ENCODE measurements around the gene MBNL1. TPM values are rescaled to one million over a fixed set of nuclear protein-coding genes. Genes with fewer than 3 reads are reported as not detected.

MBNL1 gene
- total RNA-seq, 1 experiment from 2014 or later, result 68.6 TPM

DNA sequence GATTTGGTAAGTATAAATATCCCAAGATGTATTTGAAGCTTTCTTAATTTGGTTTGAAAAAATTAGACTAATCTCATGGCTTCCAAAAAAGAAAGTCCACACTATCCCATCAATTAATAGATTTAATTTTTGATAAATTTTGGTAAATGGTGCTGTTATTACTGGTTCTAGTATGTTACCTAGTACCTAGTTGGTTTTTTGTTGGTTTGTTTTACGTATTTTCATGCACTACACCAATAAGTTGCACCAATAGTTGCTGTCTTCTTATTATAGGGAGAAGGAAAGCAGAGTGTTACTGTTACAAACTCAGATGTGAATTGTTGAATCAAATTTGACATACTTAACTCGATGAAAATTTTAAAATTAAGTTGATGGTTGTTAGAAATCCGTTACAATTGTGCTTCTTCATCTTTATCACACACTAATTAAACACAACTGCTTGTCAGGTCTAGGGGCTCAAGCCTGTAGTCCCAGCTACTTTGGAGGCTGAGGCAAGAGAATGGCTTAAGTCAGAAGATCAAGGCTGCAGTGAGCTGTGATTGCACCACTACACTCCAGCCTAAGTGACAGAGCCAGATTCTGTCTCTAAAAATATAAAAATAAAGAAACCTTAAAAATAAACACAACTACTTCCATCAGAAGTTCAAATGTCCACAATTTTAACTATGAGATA is 23.1 kb upstream of the MBNL1 start:
- H3K27ac Mint-ChIP-seq (ENCODE audit: unreplicated experiment), result no peak overlapping the region
- POLR2A ChIA-PET, result interaction anchor here (0.6 kb wide), 1 partner anchor 23 kb away, joined by 3 read pairs; the partner anchor contains the start of gene MBNL1

DNA sequence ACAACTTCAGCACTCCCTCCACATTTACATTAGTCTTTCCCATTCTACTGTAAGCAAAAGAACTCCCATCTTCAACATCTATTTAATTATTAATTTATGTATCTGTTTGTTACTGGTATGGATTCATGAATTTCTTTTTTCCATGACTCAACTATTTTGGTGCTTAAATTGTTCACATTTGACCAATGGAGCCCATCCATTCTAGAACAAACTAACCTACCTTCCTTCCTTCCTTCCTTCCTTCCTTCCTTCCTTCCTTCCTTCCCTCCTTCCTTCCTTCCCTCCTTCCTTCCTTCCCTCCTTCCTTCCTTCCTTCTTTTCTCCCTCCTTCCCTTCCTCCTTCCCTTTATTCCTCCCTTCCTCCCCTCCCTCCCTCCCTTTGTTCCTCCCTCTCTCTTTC is 16.8 kb upstream of the MBNL1 start:
- H3K9me3 Mint-ChIP-seq (ENCODE audit: unreplicated experiment), result no peaks in the 10 kb centered on the region
- Histone ChIP-seq H3K27me3 (replicated peaks; ENCODE audit: control insufficient read depth, insufficient read depth, low read length) (no peaks in the 10 kb centered on the region), H3K9me3 (no peaks in the 10 kb centered on the region), H3K4me3 (ENCODE audit: low read depth, low read length) (no peak overlapping the region), H3K4me1 (no peaks in the 10 kb centered on the region), H3K36me3 (ENCODE audit: control insufficient read depth, insufficient read depth, low read length) (no peaks in the 10 kb centered on the region)
- no peaks in the 10 kb centered on the region for H3K27me3 Mint-ChIP-seq (ENCODE audit: insufficient read depth, unreplicated experiment)
- no peaks in the 10 kb centered on the region for H3K36me3 Mint-ChIP-seq (ENCODE audit: insufficient read depth, unreplicated experiment)
- H3K4me3 Mint-ChIP-seq (ENCODE audit: unreplicated experiment), result no peak overlapping the region
- H3K4me1 Mint-ChIP-seq (ENCODE audit: low read depth, unreplicated experiment), result no peaks in the 10 kb centered on the region
- intact Hi-C loops (cut with micrococcal nuclease; ENCODE audit: unreplicated experiment), result no loop called here
- DNase-seq, result no peak
- H3K27ac Mint-ChIP-seq (ENCODE audit: unreplicated experiment), result no peak overlapping the region
- no peak for TF ChIP-seq CTCF (IDR thresholded peaks at IDR 0.05; ENCODE audit: insufficient read depth in 1 of 2, low read depth in 1 of 2, low read length in 1 of 2, severe bottlenecking in 1 of 2, unreplicated experiment in 1 of 2)
- no TSS peak for BruUV-seq (replicated peaks)
- POLR2A ChIA-PET, result no interaction called here
- CTCF ChIA-PET, result no interaction called here

More for the DNA sequence above, 23.1 kb upstream of the MBNL1 start:
- Histone ChIP-seq H3K9me3 (no peaks in the 10 kb centered on the region), H3K4me1 (no peaks in the 10 kb centered on the region), H3K27me3 (replicated peaks; ENCODE audit: control insufficient read depth, insufficient read depth, low read length) (no peaks in the 10 kb centered on the region), H3K36me3 (ENCODE audit: control insufficient read depth, insufficient read depth, low read length) (no peaks in the 10 kb centered on the region), H3K4me3 (ENCODE audit: low read depth, low read length) (no peak overlapping the region)
- Mint-ChIP-seq H3K36me3 (ENCODE audit: insufficient read depth, unreplicated experiment) (no peaks in the 10 kb centered on the region), H3K4me3 (ENCODE audit: unreplicated experiment) (no peak overlapping the region), H3K9me3 (ENCODE audit: unreplicated experiment) (no peaks in the 10 kb centered on the region), H3K4me1 (ENCODE audit: low read depth, unreplicated experiment) (no peaks in the 10 kb centered on the region), H3K27me3 (ENCODE audit: insufficient read depth, unreplicated experiment) (no peaks in the 10 kb centered on the region)
- intact Hi-C loops (cut with micrococcal nuclease; ENCODE audit: unreplicated experiment), result no loop called here
- no peak for TF ChIP-seq CTCF (IDR thresholded peaks at IDR 0.05; ENCODE audit: insufficient read depth in 1 of 2, low read depth in 1 of 2, low read length in 1 of 2, severe bottlenecking in 1 of 2, unreplicated experiment in 1 of 2)
- BruUV-seq (replicated peaks), result no TSS peak
- CTCF ChIA-PET, result no interaction called here
- no peak for DNase-seq

- POLR2A ChIA-PET, result no interaction called here
- no peaks in the 10 kb centered on the region for H3K36me3 Mint-ChIP-seq (ENCODE audit: insufficient read depth, unreplicated experiment)
- TF ChIP-seq CTCF (IDR thresholded peaks at IDR 0.05; ENCODE audit: insufficient read depth in 1 of 2, low read depth in 1 of 2, low read length in 1 of 2, severe bottlenecking in 1 of 2, unreplicated experiment in 1 of 2), result no peak
- Histone ChIP-seq H3K4me1 (no peaks in the 10 kb centered on the region), H3K27me3 (replicated peaks; ENCODE audit: control insufficient read depth, insufficient read depth, low read length) (no peaks in the 10 kb centered on the region), H3K9me3 (no peaks in the 10 kb centered on the region), H3K36me3 (ENCODE audit: control insufficient read depth, insufficient read depth, low read length) (no peaks in the 10 kb centered on the region), H3K4me3 (ENCODE audit: low read depth, low read length) (no peak overlapping the region)
- no peak overlapping the region for H3K4me3 Mint-ChIP-seq (ENCODE audit: unreplicated experiment)
- no peaks in the 10 kb centered on the region for H3K4me1 Mint-ChIP-seq (ENCODE audit: low read depth, unreplicated experiment)
- BruUV-seq (replicated peaks), result no TSS peak
- CTCF ChIA-PET, result no interaction called here
- H3K27ac Mint-ChIP-seq (ENCODE audit: unreplicated experiment), result no peak overlapping the region
- intact Hi-C loops (cut with micrococcal nuclease; ENCODE audit: unreplicated experiment), result no loop called here
- no peaks in the 10 kb centered on the region for H3K9me3 Mint-ChIP-seq (ENCODE audit: unreplicated experiment)
- H3K27me3 Mint-ChIP-seq (ENCODE audit: insufficient read depth, unreplicated experiment), result no peaks in the 10 kb centered on the region
- DNase-seq, result no peak
Observed at GRCh38 chr3:152252755-152253154, 16.0 kb upstream of the MBNL1 start.

Measured in Caco-2 (cell line).